HG03521 (cell line): ENCODE measurements around the gene GNPTG.

Experiments
- ATAC-seq: cut with Tn5 transposase; IDR thresholded peaks from one replicate; pipeline ENCODE4 v1.9.1; 2021; ENCODE audit warnings: mild to moderate bottlenecking, moderate library complexity; ENCODE audit not compliant: unreplicated experiment

The GNPTG gene

GRCh38 chr16:1392826-1393225 lies 41.1 kb downstream of the GNPTG start:
- no peak for ATAC-seq

- no peak for ATAC-seq
Observed at GRCh38 chr16:1393613-1394176, 42.0 kb downstream of the GNPTG start.

- ATAC-seq, result no peak
Observed at GRCh38 chr16:1394367-1394951, 42.7 kb downstream of the GNPTG start.

- ATAC-seq, result no peak
Observed at GRCh38 chr16:1395444-1396031, 43.8 kb downstream of the GNPTG start.

- ATAC-seq, result no peak
Observed at GRCh38 chr16:1397779-1398178, 46.0 kb downstream of the GNPTG start.

GRCh38 chr16:1398351-1398750 lies 46.6 kb downstream of the GNPTG start:
- ATAC-seq, result no peak

- no peak for ATAC-seq
Observed at GRCh38 chr16:1398826-1399581, 47.3 kb downstream of the GNPTG start.

- ATAC-seq, result no peak
Observed at GRCh38 chr16:1401061-1401757, 49.5 kb downstream of the GNPTG start.

GRCh38 chr16:1401758-1402154 lies 50.0 kb downstream of the GNPTG start:
- ATAC-seq, result no peak

GRCh38 chr16:1403036-1403435 lies 51.3 kb downstream of the GNPTG start:
- no peak for ATAC-seq

- no peak for ATAC-seq
Observed at GRCh38 chr16:1403733-1404132, 52.0 kb downstream of the GNPTG start.

GRCh38 chr16:1407753-1408152 lies 56.0 kb downstream of the GNPTG start:
- no peak for ATAC-seq

- ATAC-seq, result peak; percentile 85
Observed at GRCh38 chr16:1408171-1408837, 56.6 kb downstream of the GNPTG start.

GRCh38 chr16:1412847-1413246 lies 61.1 kb downstream of the GNPTG start:
- no peak for ATAC-seq
